GM12874 (cell line): Measurements from ENCODE around the gene PRR7.

Experiments
- TF ChIP-seq, protein P1 (sequence below): IDR thresholded peaks from 2 replicates; pipeline ENCODE4 v1.5.1; 2011; ENCODE audit warnings: low read depth, mild to moderate bottlenecking, control low read depth, low read length, moderate library complexity; ENCODE audit not compliant: insufficient read depth

The PRR7 gene

DNA sequence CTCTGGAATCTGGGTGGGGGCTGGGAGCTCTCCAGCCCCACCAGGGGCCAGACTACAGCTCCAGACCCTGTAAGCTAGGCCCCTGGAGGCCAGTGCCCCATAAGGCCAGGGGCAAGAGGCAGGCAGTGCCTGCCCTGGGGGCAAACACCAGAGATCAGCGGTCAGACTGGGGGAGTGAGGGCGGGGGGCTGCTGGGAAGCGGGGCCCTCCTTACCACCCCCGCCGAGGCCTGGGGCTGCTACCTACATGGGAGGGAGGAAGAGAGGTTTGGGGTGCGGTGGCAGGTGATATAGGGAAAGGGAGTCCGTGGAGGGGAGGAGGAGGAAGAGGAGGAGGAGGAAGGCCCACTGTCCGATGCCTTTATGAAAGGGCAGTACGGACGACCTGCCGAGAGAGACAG lies 12.7 kb downstream of the PRR7 start:
- TF ChIP-seq, protein P1, sequence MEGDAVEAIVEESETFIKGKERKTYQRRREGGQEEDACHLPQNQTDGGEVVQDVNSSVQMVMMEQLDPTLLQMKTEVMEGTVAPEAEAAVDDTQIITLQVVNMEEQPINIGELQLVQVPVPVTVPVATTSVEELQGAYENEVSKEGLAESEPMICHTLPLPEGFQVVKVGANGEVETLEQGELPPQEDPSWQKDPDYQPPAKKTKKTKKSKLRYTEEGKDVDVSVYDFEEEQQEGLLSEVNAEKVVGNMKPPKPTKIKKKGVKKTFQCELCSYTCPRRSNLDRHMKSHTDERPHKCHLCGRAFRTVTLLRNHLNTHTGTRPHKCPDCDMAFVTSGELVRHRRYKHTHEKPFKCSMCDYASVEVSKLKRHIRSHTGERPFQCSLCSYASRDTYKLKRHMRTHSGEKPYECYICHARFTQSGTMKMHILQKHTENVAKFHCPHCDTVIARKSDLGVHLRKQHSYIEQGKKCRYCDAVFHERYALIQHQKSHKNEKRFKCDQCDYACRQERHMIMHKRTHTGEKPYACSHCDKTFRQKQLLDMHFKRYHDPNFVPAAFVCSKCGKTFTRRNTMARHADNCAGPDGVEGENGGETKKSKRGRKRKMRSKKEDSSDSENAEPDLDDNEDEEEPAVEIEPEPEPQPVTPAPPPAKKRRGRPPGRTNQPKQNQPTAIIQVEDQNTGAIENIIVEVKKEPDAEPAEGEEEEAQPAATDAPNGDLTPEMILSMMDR = no peak

DNA sequence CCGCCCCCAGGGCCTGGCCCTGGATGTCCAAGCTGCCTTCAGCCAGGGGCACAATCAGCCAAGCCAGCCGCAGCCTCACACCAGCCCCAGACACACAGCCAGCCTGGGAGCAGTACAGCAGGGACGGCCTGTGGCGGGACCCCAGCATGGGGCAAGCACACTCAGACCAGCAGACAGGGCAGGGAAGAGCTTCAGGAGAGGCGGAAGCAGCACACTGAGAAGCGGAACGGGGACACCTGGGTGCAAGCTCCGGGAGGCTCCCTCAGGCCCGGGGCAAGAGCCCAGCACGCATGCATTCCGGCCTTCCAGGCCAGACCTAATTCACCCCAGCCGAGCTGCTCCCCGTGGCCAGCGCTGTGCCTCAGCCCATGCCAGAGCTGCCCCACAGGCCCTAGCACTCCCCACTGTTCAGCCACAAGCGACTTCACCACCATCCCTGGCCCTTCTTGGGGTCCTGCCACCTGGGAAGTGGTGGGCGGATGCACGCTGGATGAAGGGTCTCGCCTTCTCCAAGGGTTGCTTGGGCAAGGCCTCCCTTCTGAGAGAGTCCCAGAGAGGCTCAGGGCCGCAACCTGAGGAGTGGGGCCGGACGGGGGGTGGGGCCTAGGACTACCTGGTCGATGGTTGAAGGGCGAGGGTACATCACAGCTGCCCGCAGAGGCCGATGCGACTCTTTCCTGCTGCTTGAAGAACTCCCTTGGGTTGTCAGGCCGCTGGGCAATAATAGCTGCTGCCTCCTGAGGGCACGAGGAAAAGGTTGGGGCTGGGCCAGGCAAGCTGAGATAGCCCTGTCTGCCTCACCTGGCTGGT lies 13.4 kb downstream of the PRR7 start:
- TF ChIP-seq, protein P1 = no peak

DNA sequence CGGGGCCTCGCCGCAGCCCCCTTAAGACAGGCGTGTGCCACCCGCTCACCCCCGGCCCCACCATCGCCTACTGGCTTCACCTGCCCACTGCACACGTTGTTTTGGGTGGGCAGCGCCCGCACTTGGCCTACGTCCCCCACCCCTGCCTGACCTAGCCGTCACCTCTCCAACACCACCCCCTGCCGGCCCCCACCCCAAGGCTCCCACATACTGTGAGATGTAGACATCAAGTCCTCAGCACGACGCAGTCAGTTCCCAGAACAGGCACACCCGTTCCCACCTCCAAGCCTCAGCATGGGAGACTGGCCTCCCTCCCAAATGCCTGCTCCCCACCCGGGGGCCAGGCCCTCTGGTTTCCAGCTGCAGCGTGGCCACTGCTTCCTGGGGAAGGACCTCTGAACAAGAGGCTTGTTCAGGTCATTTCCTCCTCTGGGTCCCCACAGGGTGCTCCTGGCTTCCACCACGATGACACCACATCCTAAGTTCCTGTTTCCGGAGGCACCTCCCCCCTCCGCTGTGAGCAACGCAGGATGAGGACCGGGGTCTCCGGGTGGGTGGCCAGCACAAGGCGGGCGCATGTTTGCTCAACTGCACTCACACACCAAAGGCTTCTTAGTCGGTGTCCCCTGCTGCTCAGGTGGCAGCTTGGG lies 15.5 kb downstream of the PRR7 start:
- TF ChIP-seq, protein P1 = no peak

DNA sequence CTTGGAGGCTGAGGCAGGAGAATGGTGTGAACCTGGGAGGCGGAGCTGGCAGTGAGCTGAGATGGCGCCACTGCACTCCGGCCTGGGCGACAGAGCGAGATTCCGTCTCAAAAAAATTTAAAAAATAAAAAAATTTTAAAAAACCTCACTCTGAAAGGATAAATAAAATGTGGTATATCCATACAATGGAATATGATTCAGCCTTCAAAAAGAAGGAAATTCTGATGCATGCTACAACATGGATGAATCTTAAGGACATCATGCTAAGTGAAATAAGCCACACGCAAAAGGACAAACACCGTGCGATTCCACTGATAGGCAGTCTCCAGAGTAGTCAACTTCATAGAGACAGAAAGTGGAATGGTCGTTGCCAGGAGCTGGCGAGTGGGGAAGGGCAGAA lies 18.4 kb downstream of the PRR7 start:
- TF ChIP-seq, protein P1 = no peak

DNA sequence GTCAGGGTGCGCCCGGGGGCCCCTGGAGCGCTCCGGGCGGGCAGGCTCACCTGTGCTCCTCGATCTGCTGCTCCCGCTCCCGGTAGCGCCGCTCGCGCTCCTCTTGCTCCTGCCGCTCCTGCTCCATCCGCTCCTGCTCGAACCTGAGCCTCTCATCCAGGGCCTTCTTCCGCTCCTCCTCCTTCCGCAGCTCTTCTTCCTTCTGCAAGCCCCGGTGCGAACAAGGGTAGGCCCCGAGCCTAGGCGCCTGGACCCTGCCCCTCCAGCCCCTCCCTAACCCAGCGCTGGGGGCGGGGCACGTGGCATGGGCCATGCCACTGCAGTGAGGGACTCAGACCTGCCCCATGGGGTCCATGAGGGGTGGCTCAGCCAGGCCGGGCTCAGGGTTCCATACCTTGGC lies 20.2 kb downstream of the PRR7 start:
- TF ChIP-seq, protein P1 = no peak

DNA sequence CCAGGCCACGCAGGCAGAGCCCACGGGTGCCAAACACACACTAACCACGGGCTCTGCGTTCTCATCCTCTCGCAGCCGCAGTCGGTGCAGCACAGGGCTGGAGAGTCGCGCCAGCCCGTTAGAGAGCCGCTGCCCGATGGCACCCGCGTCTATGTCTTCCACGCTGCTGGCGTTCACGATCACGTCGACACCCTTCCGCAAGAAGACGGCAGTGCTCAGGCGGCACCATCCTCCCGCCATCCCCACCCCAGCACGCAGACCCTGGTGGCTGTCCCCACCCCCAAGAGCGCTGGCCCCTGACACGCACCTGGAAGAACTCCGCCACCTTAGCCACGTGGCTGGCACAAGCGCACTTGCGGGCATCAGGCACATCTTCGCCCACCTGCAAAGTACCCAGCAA lies 20.8 kb downstream of the PRR7 start:
- TF ChIP-seq, protein P1 = no peak

DNA sequence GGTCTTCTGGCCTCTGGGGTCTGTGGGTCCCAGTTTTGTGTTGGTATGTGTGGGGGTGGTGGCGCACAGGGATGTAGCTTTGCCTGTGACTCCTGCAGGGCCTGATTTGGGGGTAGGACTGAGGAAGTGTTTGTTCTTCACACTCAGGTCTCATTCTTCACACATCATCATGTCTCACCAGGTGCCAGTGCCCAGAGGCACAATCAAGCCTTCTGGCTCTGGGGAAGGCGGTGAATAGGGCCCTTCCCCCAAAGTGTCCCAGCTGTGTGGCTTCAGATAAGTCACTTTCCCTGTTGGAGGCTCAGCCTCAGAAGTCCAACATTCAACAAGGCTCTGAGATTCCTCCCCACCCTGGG lies 21.7 kb downstream of the PRR7 start:
- TF ChIP-seq, protein P1 = no peak
